IPS DF 4.7 (cell line): Measurements from ENCODE around the gene WDR12.
A peak's percentile ranks its signal among the peaks of the same experiment; 100 is the strongest.
"Not testable (repeated sequence)": the region's sequence is repeated elsewhere in the genome, so short reads cannot be mapped to it uniquely, and the experiment has no call there.

ENCODE experiments used
- DNase-seq: peaks from one replicate; pipeline ENCODE4 v3.0.0-alpha.2; 2013; ENCODE audit warnings: low spot score; ENCODE audit errors: extremely low read depth

WDR12 gene

GRCh38 chr2:202911512-202912341 lies at the start of gene WDR12, which contains the start of gene CARF:
WDR12 (minus strand) TSS chr2:202911673; CDS start chr2:202911476, 197 bp downstream.
CARF (plus strand) TSS chr2:202912275; CDS start chr2:202941903, 29,628 bp downstream.
- peak; percentile 81 for DNase-seq

- no peak for DNase-seq
These were observed 49.1 kb upstream of the WDR12 start for GRCh38 chr2:202960524-202960923.

DNA sequence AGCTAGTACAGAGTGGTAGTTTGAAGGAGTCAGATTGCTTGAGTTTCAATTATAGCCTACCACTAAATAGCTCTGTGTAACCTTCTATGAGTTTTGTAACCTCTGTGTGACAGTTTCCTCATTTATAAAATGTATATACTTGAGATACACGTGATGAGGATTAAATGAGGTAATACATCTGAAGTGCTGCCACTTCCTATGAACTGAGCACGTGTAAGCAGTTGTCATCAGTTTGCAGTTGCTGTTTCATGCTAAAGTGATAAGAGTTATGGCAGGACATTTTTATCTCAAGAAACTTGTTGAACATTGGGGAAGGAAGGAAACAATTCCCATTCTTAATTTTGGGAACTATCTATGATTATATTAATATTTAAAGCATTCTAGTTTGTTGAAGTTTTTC lies 39.1 kb upstream of the WDR12 start:
- no peak for DNase-seq

GRCh38 chr2:202949333-202949732 lies 37.9 kb upstream of the WDR12 start:
- not testable (repeated sequence) for DNase-seq

DNA sequence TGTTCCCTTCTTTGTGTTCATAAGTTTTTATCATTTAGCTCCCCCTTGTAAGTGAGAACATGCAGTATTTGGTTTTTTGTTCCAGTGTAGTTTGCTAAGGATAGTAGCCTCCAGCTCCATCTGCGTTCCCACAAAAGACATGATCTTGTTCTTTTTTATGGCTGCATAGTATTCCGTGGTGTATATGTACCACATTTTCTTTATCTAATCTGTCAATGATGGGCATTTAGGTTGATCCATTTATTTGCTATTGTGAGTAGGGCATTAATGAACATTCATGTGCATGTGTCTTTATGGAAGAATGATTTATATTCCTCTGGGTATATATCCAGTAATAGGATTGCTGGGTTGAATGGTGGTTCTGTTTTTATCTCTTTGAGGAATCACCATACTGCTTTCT lies 34.0 kb upstream of the WDR12 start:
- no peak for DNase-seq

- no peak for DNase-seq
These were observed 33.3 kb upstream of the WDR12 start for GRCh38 chr2:202944816-202945215.

GRCh38 chr2:202944408-202944807 lies 32.9 kb upstream of the WDR12 start:
- DNase-seq = no peak

GRCh38 chr2:202941771-202942170 lies 30.3 kb upstream of the WDR12 start:
- DNase-seq = no peak

DNA sequence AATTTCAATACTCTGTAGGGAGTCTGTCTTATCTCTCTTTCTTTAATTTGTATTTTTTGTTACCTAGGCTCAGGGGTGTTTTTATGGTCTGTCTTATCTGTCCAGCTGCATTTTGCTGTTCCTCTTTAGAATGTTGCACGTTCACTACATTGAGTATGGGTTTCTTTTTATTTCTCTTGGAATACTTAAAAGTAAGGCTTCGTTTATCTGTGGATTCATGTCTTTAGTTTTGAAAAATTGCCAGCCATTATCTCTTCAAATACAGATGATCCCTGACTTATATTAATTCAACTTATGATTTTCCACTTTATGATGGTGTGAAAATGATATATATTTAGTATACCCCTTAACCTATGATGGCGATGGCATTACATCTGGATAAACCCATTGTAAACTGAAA lies 27.5 kb upstream of the WDR12 start:
- no peak for DNase-seq

DNA sequence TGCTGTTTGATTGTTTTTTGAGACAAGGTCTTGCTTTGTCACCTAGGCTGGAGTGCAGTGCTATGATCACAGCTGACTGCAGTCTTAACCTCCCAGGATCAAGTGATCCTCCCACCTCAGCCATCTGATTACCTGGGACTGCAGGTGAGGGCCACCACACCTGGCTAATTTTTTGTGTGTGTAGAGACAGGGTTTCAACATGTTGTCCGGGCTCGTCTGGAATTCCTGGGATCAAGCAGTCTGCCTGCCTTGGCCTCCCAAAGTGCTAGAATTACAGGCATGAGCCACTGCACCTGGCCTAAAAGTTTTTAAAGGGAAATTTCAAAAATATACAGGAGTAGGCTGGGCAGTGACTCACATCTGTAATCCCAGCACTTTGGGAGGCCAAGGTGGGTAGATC lies 23.0 kb upstream of the WDR12 start:
- no peak for DNase-seq

GRCh38 chr2:202933958-202934357 lies 22.5 kb upstream of the WDR12 start:
- no peak for DNase-seq

- no peak for DNase-seq
These were observed 21.7 kb upstream of the WDR12 start for GRCh38 chr2:202933139-202933510.

GRCh38 chr2:202932425-202933138 lies 21.1 kb upstream of the WDR12 start:
- no peak for DNase-seq

GRCh38 chr2:202918860-202919259 lies 7.4 kb upstream of the WDR12 start:
- DNase-seq = no peak

- not testable (repeated sequence) for DNase-seq
These were observed 1.1 kb upstream of the WDR12 start for GRCh38 chr2:202912342-202913201.

GRCh38 chr2:202911203-202911511 lies 316 bp downstream of the WDR12 start:
- no peak for DNase-seq

DNA sequence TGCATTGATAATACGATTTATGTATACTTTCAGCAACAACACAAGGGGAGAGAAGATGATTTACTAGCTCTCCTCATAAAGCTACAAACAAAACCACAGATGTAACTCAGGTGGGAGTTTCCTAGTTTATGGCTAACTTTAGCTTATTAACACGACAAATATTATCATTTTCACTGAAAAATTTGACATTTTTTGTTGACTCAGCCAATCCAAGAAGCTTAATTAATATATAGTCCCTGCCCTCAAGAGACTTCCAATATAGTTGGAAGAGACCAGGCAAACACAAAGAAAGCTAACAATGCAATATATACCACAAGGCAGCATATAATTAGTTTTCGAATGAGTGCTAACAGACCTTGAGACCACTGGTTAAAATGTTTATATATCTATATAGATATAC lies 775 bp downstream of the WDR12 start:
- no peak for DNase-seq

DNA sequence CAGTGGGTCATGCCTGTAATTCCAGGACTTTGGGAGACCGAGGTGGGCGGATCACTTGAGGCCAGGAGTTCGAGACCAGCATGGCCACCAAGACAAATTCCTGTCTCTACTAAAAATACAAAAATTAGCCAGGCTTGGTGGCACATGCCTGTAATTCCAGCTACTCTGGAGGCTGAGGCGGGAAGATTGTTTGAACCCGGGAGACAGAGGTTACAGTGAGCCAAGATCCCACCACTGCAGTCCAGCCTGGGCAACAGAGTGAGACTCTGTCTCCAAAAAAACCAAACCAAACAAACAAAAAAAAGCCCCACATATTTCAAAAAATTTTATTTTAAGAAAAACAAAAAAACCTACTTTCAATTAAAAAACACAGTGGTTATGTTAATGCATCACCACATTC lies 1.2 kb downstream of the WDR12 start:
- DNase-seq = not testable (repeated sequence)

DNA sequence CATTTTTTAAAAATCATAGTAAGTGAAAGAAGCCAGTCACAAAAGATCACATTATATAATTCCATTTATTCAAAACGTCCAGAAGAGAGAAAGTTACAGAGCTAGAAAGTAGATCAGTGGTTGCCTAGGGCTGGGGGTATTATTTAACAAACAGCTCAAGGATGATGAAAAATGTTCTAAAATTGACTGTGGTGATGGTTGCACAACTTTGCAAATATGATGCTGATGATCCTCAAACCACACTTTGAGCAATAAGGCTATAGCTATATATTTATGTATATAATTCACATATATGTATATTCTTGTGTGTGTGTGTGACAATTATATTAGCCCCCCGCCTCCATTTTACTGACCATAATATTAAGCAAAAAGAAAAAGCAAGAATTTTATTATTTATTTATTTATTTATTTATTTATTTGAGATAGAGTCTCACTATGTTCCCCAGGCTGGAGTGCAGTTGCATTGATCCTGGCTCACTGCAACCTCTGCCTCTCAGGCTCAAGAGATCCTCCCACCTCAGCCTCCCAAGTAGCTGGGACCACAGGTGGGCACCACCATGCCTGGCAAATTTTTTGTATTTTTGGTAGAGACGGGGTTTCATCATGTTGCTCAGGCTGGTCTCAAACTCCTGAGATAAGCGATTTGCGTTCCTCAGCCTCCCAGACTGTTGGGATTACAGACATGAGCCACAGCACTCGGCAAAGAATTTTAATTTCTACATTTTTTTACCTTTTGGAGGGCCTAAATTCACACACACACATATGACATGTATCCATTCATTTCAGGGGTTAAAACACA lies 1.9 kb downstream of the WDR12 start:
- DNase-seq = no peak

DNA sequence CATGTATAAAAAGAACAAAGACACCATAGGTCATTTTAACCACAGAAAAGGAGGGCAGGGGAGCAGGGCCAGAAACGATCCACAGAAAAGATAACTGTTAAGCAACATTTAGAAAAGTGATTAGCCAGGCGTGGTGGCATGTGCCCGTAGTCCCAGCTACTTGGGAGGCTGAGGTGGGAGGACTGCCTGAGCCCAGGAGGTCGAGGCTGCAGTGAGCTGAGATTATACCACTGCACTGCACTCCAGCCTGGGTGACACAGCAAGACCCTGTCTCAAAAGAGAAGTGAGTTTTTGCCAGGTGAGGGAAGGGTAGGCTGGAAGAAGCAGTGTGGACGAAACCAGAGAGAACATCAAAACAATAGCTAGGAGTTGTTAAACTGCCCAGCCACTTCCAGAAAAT lies 3.3 kb downstream of the WDR12 start:
- DNase-seq = no peak

DNA sequence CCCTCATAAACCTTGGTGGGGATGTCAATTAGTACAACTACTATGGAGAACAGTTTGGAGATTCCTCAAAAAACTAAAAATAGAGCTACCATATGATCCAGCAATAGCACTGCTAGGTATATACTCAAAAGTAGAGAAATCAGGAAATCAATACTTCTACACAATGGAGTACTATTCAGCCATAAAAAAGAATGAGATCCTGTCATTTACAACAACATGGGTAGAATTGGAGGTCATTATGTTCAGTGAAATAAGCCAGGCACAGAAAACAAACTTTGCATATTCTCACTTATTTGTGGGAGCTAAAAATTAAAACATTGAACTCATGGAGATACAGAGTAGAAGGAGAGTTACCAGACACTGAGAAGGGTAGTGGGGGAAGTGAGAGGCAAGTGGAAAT lies 6.0 kb downstream of the WDR12 start:
- not testable (repeated sequence) for DNase-seq
